Gastroesophageal sphincter (tissue), 4 donors: ENCODE data around the gene ANO10. TPM values are rescaled to one million over a fixed set of nuclear protein-coding genes. Genes with fewer than 3 reads are reported as not detected.

ENCODE experiments used
- ATAC-seq: fragments of 150-250 bp; one replicate; pipeline ENCODE4 v1.9.1; 2016; ENCODE audit warnings: mild to moderate bottlenecking, moderate library complexity
- H3K27ac ChIP-seq, 4 donors: fragments of 200-600 bp; sonication (generic) in 3 of 4; 1 replicate in 3 of 4; 2 replicates in 1 of 4; pipeline ENCODE4 v1.5.1; 2016 to 2019
- H3K27me3 ChIP-seq: fragments of 200-600 bp; sonication (generic); one replicate; pipeline ENCODE4 v1.5.1; 2019
- H3K36me3 ChIP-seq, 2 donors: fragments of 200-600 bp; sonication (generic); one replicate each; pipeline ENCODE4 v1.5.1; 2019; ENCODE audit warnings: control low read depth in 1 of 2
- H3K4me1 ChIP-seq, 3 donors: fragments of 200-600 bp; sonication (generic); 1 replicate in 2 of 3; 2 replicates in 1 of 3; pipeline ENCODE4 v1.5.1; 2016 to 2019; ENCODE audit warnings: control low read depth in 2 of 3
- H3K4me3 ChIP-seq, 2 donors: fragments of 200-600 bp; sonication (generic); one replicate each; pipeline ENCODE4 v1.5.1; 2019; ENCODE audit warnings: mild to moderate bottlenecking in 1 of 2, moderate library complexity in 1 of 2
- H3K9me3 ChIP-seq, 3 donors: fragments of 200-600 bp; sonication (generic); one replicate each; pipeline ENCODE4 v1.5.1; 2017 to 2019; ENCODE audit warnings: control low read depth in 2 of 3
- CTCF ChIP-seq, 4 experiments: fragments of 200-600 bp in 2 of 4; fragments of 450-650 bp in 2 of 4; sonication (generic) in 1 of 4; IDR thresholded peaks; one replicate each; pipeline ENCODE4 v1.5.1; 2017 to 2019; ENCODE audit warnings: antibody characterized with exemption in 4 of 4, mild to moderate bottlenecking in 2 of 4, moderate library complexity in 2 of 4
- EP300 ChIP-seq: sonication (generic); formaldehyde crosslinking; IDR thresholded peaks from one replicate; pipeline ENCODE4 v1.6.1; 2017; ENCODE audit warnings: antibody characterized with exemption, mild to moderate bottlenecking
- POLR2A ChIP-seq, 2 donors: fragments of 450-650 bp; IDR thresholded peaks; one replicate each; pipeline ENCODE4 v1.6.1; 2017; ENCODE audit warnings: antibody characterized with exemption in 2 of 2, mild to moderate bottlenecking in 2 of 2, moderate library complexity in 1 of 2
- POLR2AphosphoS5 ChIP-seq: sonication (generic); formaldehyde crosslinking; IDR thresholded peaks from one replicate; pipeline ENCODE4 v1.6.1; 2017; ENCODE audit warnings: antibody characterized with exemption
- WGBS, 2 donors: methylation state at CpG; one replicate each; pipeline ENCODE4 v1.1.5; 2018; ENCODE audit warnings: low coverage in 1 of 2; 5-methylcytosine and 5-hydroxymethylcytosine counted together
- small RNA-seq, 4 donors: library from RNA; depleted of rRNA; stranded (forward); fragments of <200 nt; gene quantifications; one replicate each; pipeline ENCODE3, GENCODE V24; 2016
- total RNA-seq, 4 donors: library from RNA; depleted of rRNA; stranded (reverse); fragments of >200 nt; gene quantifications; one replicate each; pipeline ENCODE4 v1.1.0, GENCODE V29; 2016

The ANO10 gene
- total RNA-seq, 4 donors from 2014 or later: 22.9 to 33.5 (median 30.2) TPM

DNA sequence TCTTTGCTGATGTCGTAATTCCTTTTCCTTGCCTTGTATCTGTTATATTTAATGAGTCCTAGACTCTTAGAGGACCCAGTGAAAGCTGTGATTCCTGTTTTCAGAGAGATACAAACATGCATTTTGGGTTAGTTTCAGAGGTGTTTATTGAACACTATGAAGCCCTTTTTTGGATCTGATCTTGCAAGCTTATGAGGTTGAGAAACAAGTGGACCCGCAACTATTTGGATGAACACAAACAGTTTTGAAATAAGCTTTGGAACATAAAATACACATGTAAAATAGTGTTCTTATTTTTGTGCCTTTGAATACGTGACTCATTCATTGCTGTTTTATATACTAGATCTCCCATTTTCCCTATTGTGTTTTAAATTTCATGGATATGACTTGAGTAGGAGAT is 302.0 kb downstream of the ANO10 start:
- H3K9me3 ChIP-seq: no peaks in the 10 kb centered on the region
- peaks cover 5 to 70% (median 10%) of the 10 kb centered on the region in 3 donors for H3K4me1 ChIP-seq
- WGBS, 2 donors: 83 to 93% methylated on average over 3 of the region's 3 CpGs
- no peaks in the 10 kb centered on the region for H3K36me3 ChIP-seq
- H3K27ac ChIP-seq: no peak overlapping the region
- no peak for TF ChIP-seq POLR2AphosphoS5
- no peak for TF ChIP-seq EP300
- TF ChIP-seq CTCF (IDR thresholded peaks at IDR 0.05): no peak
- TF ChIP-seq POLR2A (IDR thresholded peaks at IDR 0.05): no peak
- no peak overlapping the region for H3K4me3 ChIP-seq
- ATAC-seq: no peak
- no peaks in the 10 kb centered on the region for H3K27me3 ChIP-seq

DNA sequence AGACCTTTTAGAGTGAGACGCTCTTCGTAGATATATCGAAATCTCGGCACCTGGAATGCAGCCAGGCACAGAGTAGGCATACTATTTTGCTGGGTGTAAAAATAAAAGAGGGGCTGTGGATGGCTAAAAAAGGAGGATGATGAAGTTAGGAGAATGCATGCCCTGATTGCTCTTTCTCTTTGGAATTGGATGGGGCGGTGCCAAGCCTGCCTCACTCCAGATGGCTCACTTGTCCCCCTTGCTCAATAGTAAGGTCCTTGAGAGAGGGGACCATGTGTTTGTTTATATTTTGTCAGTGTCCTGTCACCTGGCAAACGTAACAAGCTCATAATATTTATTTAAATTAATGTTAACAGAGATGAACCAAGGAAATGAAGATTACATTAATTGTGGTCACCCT is 302.4 kb downstream of the ANO10 start:
- H3K4me1 ChIP-seq: peaks cover 5 to 67% (median 9%) of the 10 kb centered on the region in 3 donors
- no peak overlapping the region for H3K4me3 ChIP-seq
- WGBS, 2 donors: 89 to 93% methylated on average over 5 to 6 of the region's 6 CpGs
- TF ChIP-seq POLR2AphosphoS5 (no peak), EP300 (no peak), CTCF (IDR thresholded peaks at IDR 0.05) (no peak), POLR2A (IDR thresholded peaks at IDR 0.05) (no peak)
- ATAC-seq: peak; percentile 34
- H3K9me3 ChIP-seq: no peaks in the 10 kb centered on the region
- H3K36me3 ChIP-seq: no peaks in the 10 kb centered on the region
- H3K27ac ChIP-seq: no peak overlapping the region
- no peaks in the 10 kb centered on the region for H3K27me3 ChIP-seq

DNA sequence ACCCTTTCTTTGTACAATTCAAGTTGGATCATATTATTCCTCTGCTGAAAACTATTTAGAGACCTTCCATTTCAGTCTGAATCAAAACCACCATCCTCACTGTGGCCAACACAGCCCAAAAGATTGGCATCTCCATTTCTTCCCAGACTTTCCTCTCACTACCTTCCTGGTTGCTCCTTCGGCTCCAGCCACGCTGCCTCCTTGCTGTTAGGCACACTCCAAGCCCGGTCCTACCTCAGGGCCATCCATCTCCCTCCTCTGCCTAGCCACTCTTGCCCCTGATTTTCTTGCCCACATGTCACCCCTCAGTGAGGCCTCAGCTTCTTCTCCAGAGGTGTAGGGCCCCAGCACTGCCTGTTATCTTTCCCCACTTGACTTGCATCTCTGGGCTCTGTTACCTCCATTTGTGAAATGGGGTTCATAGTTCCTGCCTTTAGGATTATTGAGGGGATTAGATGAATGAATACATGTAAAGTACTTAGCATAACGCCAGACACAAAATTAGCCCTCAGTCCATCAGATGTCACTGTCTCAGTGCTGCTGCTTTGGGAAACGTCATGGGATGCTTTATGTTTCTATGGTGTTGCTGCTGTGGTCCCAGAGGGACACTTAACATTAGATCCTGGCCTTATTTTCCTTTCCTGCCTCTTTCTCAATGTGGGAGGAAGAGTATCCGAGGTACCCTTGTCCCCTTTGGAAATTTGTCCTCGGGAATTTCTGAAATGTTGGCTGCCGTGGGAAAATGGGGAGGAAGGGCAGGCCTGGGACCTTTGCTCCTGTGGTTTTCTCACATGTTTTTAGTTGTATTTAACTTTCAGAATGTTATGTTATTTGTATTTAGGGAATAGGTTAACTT is 304.1 kb downstream of the ANO10 start:
- no peaks in the 10 kb centered on the region for H3K9me3 ChIP-seq
- ATAC-seq: no peak
- peak overlapping the region in 3 of 4 donors; percentile 52 to 55 (median 54) for H3K27ac ChIP-seq
- H3K4me1 ChIP-seq: peaks cover 5 to 59% (median 9%) of the 10 kb centered on the region in 3 donors
- no peaks in the 10 kb centered on the region for H3K27me3 ChIP-seq
- no peaks in the 10 kb centered on the region for H3K36me3 ChIP-seq
- no peak overlapping the region for H3K4me3 ChIP-seq
- 59 to 81% methylated on average over 6 to 8 of the region's 8 CpGs for WGBS, 2 donors
- TF ChIP-seq POLR2A (IDR thresholded peaks at IDR 0.05): no peak
- TF ChIP-seq CTCF (IDR thresholded peaks at IDR 0.05): no peak
- TF ChIP-seq EP300: no peak
- TF ChIP-seq POLR2AphosphoS5: no peak

- peaks cover 5 to 57% (median 9%) of the 10 kb centered on the region in 3 donors for H3K4me1 ChIP-seq
- TF ChIP-seq POLR2A (IDR thresholded peaks at IDR 0.05) (no peak), POLR2AphosphoS5 (no peak), EP300 (no peak), CTCF (IDR thresholded peaks at IDR 0.05) (no peak)
- WGBS, 2 donors: 72 to 81% methylated on average over 3 to 4 of the region's 4 CpGs
- no peaks in the 10 kb centered on the region for H3K27me3 ChIP-seq
- no peak overlapping the region for H3K4me3 ChIP-seq
- H3K9me3 ChIP-seq: no peaks in the 10 kb centered on the region
- no peaks in the 10 kb centered on the region for H3K36me3 ChIP-seq
- no peak for ATAC-seq
- peak overlapping the region in 3 of 4 donors; percentile 52 to 55 (median 54) for H3K27ac ChIP-seq
Observed at GRCh38 chr3:43316783-43317460, 304.9 kb downstream of the ANO10 start.

Small RNA genes within 50 kb of the gene (small RNA-seq; reads per million reads assigned to genes)
- 0 reads per million in 4 donors for gene RF00019

Other genes starting within 250 kb of the ANO10 start
- gene ABHD5, start 68.9 kb upstream of the ANO10 start, total RNA-seq: 10 to 100 TPM; 26.1 to 53.2 (median 34.8) TPM